ENCODE results near the gene ASCC1. TPM values are rescaled to one million over a fixed set of nuclear protein-coding genes. Genes with fewer than 3 reads are reported as not detected.

The ASCC1 gene
- total RNA-seq, 1 donor from 2014 or later: 49.5 TPM

- no peaks in the 10 kb centered on the region for H3K36me3 ChIP-seq
- no peaks in the 10 kb centered on the region for H3K9me3 ChIP-seq (ENCODE audit: low read depth)
- H3K4me3 Mint-ChIP-seq: no peak overlapping the region
- no peak overlapping the region for H3K4me2 ChIP-seq
- no peak overlapping the region for H2AFZ ChIP-seq (replicated peaks)
- no peak overlapping the region for H3K4me3 ChIP-seq
- no peaks in the 10 kb centered on the region for H3K4me1 ChIP-seq
- no peak overlapping the region for H3K27ac ChIP-seq
- TF ChIP-seq CTCF (IDR thresholded peaks at IDR 0.05) (no peak), EZH2phosphoT487 (IDR thresholded peaks at IDR 0.05) (no peak), EZH2 (IDR thresholded peaks at IDR 0.05) (no peak)
- peaks cover 20% of the 10 kb centered on the region for H3K36me3 Mint-ChIP-seq
- H4K20me1 ChIP-seq (ENCODE audit: low read depth): no peaks in the 10 kb centered on the region
- H3K27ac Mint-ChIP-seq: peak overlapping the region; percentile 1
- no peaks in the 10 kb centered on the region for H3F3A ChIP-seq (ENCODE audit: low read depth)
- no peak overlapping the region for H3K9ac ChIP-seq
- no peak for DNase-seq (ENCODE audit: low spot score)
- no peaks in the 10 kb centered on the region for H3K79me2 ChIP-seq (ENCODE audit: low read depth)
- H3K4me1 Mint-ChIP-seq: peaks cover 4% of the 10 kb centered on the region
- no peaks in the 10 kb centered on the region for H3K27me3 Mint-ChIP-seq (ENCODE audit: insufficient read depth, low read depth)
- no peaks in the 10 kb centered on the region for H3K9me3 Mint-ChIP-seq
- H3K27me3 ChIP-seq: no peaks in the 10 kb centered on the region
These were observed 81.0 kb downstream of the ASCC1 start for GRCh38 chr10:72134785-72135767.

DNA sequence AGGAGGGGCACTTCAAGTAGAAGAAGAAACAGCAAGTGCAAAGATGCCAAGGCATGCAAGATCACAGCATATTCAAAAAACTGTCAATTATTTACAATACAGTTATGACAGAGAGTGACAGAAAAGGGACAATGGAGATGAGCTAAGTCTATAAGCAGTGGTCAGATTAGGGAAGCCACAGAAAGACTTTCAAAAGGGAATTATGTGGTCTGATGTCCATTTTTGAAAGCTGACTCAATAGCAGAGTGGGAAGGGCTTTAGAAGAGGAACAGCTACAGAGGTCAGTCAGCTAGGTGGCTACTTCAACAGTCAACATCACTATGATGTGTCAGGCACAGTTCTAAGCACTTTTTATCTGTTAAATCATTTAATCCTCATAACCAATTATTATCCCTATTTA is 82.6 kb downstream of the ASCC1 start:
- no peak overlapping the region for H3K4me3 ChIP-seq
- TF ChIP-seq EZH2 (IDR thresholded peaks at IDR 0.05): no peak
- TF ChIP-seq EZH2phosphoT487 (IDR thresholded peaks at IDR 0.05): no peak
- no peak for TF ChIP-seq CTCF (IDR thresholded peaks at IDR 0.05)
- no peaks in the 10 kb centered on the region for H3K27me3 ChIP-seq
- H3K27me3 Mint-ChIP-seq (ENCODE audit: insufficient read depth, low read depth): no peaks in the 10 kb centered on the region
- H3K4me3 Mint-ChIP-seq: no peak overlapping the region
- H3K9me3 Mint-ChIP-seq: no peaks in the 10 kb centered on the region
- no peak overlapping the region for H2AFZ ChIP-seq (replicated peaks)
- H3K36me3 ChIP-seq: no peaks in the 10 kb centered on the region
- no peaks in the 10 kb centered on the region for H3K4me1 ChIP-seq
- H3K79me2 ChIP-seq (ENCODE audit: low read depth): no peaks in the 10 kb centered on the region
- H3K9ac ChIP-seq: no peak overlapping the region
- no peaks in the 10 kb centered on the region for H3F3A ChIP-seq (ENCODE audit: low read depth)
- no peaks in the 10 kb centered on the region for H4K20me1 ChIP-seq (ENCODE audit: low read depth)
- H3K4me2 ChIP-seq: no peak overlapping the region
- DNase-seq (ENCODE audit: low spot score): no peak
- peaks cover 24% of the 10 kb centered on the region for H3K36me3 Mint-ChIP-seq
- no peak overlapping the region for H3K27ac Mint-ChIP-seq
- no peaks in the 10 kb centered on the region for H3K9me3 ChIP-seq (ENCODE audit: low read depth)
- peaks cover 4% of the 10 kb centered on the region for H3K4me1 Mint-ChIP-seq
- no peak overlapping the region for H3K27ac ChIP-seq

DNA sequence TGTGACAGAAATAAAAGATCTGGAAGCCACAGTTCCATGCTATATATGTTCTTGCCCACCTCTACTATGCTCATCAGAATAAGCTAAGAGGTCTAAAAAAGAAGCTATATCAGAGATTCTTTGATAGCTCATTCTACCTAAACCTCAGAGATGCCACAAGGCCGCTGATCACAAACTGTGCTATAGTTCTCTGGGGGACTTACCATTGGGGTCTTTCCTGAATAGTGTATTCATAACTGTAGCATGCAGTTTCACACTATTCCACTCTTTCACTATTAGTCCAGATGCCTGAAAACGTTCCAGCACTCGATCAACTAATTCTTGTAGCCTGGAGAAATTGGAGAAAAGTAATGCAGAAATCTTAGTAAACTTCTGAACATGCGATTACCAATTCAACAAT is 83.2 kb downstream of the ASCC1 start:
- no peak overlapping the region for H3K4me3 Mint-ChIP-seq
- no peaks in the 10 kb centered on the region for H3K27me3 Mint-ChIP-seq (ENCODE audit: insufficient read depth, low read depth)
- H3K79me2 ChIP-seq (ENCODE audit: low read depth): no peaks in the 10 kb centered on the region
- H3K4me1 ChIP-seq: no peaks in the 10 kb centered on the region
- H3K27ac Mint-ChIP-seq: no peak overlapping the region
- H3K4me1 Mint-ChIP-seq: peaks cover 4% of the 10 kb centered on the region
- H3K9me3 Mint-ChIP-seq: no peaks in the 10 kb centered on the region
- peaks cover 24% of the 10 kb centered on the region for H3K36me3 Mint-ChIP-seq
- H3K9me3 ChIP-seq (ENCODE audit: low read depth): no peaks in the 10 kb centered on the region
- H3K4me2 ChIP-seq: no peak overlapping the region
- H3K4me3 ChIP-seq: no peak overlapping the region
- DNase-seq (ENCODE audit: low spot score): no peak
- H4K20me1 ChIP-seq (ENCODE audit: low read depth): no peaks in the 10 kb centered on the region
- no peak overlapping the region for H2AFZ ChIP-seq (replicated peaks)
- TF ChIP-seq EZH2phosphoT487 (IDR thresholded peaks at IDR 0.05) (no peak), EZH2 (IDR thresholded peaks at IDR 0.05) (no peak)
- H3F3A ChIP-seq (ENCODE audit: low read depth): peaks cover 5% of the 10 kb centered on the region
- H3K9ac ChIP-seq: no peak overlapping the region
- H3K36me3 ChIP-seq: no peaks in the 10 kb centered on the region
- no peaks in the 10 kb centered on the region for H3K27me3 ChIP-seq
- no peak overlapping the region for H3K27ac ChIP-seq

DNA sequence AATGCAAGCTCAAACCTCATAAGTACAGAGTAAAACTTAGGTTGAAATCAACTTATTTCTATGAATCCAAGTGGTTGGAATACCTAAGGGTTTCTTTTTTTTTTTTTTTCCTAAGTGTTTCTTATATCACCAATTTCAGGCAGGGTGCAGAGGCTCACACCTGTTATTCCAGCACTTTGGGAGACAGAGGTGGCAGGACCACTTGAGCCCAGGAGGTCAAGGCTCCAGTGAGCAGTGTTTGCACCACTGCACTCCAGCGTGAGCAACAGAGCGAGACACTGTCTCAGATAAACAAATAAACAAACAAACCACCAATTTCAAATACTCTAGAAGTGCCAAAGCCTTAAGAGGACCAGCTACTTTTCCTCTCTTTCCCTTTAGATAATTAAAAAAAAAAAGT is 88.5 kb downstream of the ASCC1 start:
- Histone ChIP-seq H4K20me1 (ENCODE audit: low read depth) (no peaks in the 10 kb centered on the region), H3F3A (ENCODE audit: low read depth) (peaks cover 6% of the 10 kb centered on the region), H3K79me2 (ENCODE audit: low read depth) (no peaks in the 10 kb centered on the region), H3K4me1 (peaks cover 7% of the 10 kb centered on the region), H3K27ac (no peak overlapping the region), H3K4me3 (no peak overlapping the region), H2AFZ (replicated peaks) (no peak overlapping the region), H3K36me3 (no peaks in the 10 kb centered on the region), H3K27me3 (no peaks in the 10 kb centered on the region), H3K9me3 (ENCODE audit: low read depth) (no peaks in the 10 kb centered on the region), H3K4me2 (no peak overlapping the region), H3K9ac (no peak overlapping the region)
- Mint-ChIP-seq H3K27ac (no peak overlapping the region), H3K4me3 (no peak overlapping the region), H3K27me3 (ENCODE audit: insufficient read depth, low read depth) (peaks cover 2% of the 10 kb centered on the region), H3K36me3 (peaks cover 8% of the 10 kb centered on the region), H3K4me1 (peaks cover 8% of the 10 kb centered on the region), H3K9me3 (no peaks in the 10 kb centered on the region)
- no peak for TF ChIP-seq EZH2phosphoT487 (IDR thresholded peaks at IDR 0.05)
- TF ChIP-seq EZH2 (IDR thresholded peaks at IDR 0.05): no peak
- no peak for TF ChIP-seq CTCF (IDR thresholded peaks at IDR 0.05)
- DNase-seq (ENCODE audit: low spot score): no peak

All from neural progenitor cell (in vitro differentiated cells).